ENCODE data around the gene ATXN7L1.

- TF ChIP-seq ZNF274 (IDR thresholded peaks at IDR 0.05; ENCODE audit: low read length), result no peak
- TF ChIP-seq ZNF274 (tag by site-specific recombination; IDR thresholded peaks at IDR 0.05; ENCODE audit: borderline replicate concordance), result no peak
- TF ChIP-seq ZNF362 (tag by site-specific recombination; IDR thresholded peaks at IDR 0.05), result no peak
- TF ChIP-seq, protein P1, sequence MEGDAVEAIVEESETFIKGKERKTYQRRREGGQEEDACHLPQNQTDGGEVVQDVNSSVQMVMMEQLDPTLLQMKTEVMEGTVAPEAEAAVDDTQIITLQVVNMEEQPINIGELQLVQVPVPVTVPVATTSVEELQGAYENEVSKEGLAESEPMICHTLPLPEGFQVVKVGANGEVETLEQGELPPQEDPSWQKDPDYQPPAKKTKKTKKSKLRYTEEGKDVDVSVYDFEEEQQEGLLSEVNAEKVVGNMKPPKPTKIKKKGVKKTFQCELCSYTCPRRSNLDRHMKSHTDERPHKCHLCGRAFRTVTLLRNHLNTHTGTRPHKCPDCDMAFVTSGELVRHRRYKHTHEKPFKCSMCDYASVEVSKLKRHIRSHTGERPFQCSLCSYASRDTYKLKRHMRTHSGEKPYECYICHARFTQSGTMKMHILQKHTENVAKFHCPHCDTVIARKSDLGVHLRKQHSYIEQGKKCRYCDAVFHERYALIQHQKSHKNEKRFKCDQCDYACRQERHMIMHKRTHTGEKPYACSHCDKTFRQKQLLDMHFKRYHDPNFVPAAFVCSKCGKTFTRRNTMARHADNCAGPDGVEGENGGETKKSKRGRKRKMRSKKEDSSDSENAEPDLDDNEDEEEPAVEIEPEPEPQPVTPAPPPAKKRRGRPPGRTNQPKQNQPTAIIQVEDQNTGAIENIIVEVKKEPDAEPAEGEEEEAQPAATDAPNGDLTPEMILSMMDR (tag by site-specific recombination; IDR thresholded peaks at IDR 0.05), result no peak
- TF ChIP-seq ZNF560 (tag by site-specific recombination; IDR thresholded peaks at IDR 0.05; ENCODE audit: borderline replicate concordance), result no peak
- TF ChIP-seq, protein P2, sequence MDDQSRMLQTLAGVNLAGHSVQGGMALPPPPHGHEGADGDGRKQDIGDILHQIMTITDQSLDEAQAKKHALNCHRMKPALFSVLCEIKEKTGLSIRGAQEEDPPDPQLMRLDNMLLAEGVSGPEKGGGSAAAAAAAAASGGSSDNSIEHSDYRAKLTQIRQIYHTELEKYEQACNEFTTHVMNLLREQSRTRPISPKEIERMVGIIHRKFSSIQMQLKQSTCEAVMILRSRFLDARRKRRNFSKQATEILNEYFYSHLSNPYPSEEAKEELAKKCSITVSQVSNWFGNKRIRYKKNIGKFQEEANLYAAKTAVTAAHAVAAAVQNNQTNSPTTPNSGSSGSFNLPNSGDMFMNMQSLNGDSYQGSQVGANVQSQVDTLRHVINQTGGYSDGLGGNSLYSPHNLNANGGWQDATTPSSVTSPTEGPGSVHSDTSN (CRISPR knock-in tag; IDR thresholded peaks at IDR 0.05), result no peak
- TF ChIP-seq ZNF423 (tag by site-specific recombination; IDR thresholded peaks at IDR 0.05), result no peak
- TF ChIP-seq SCRT1 (tag by site-specific recombination; IDR thresholded peaks at IDR 0.05; ENCODE audit: borderline replicate concordance), result no peak
Observed at GRCh38 chr7:105585850-105586500, 290.4 kb downstream of the ATXN7L1 start.

All from HEK293 (cell line).